Activated T-helper 1 cell treated with anti-CD3 and anti-CD28 coated beads, Interleukin-2, amount 50 U/mL, for 16 hours (primary cell): ENCODE measurements around the gene CTNNA3.

ENCODE experiments used
- DNase-seq, 2 donors: peaks; one replicate each; pipeline ENCODE4 v3.0.0-alpha.2; 2020; ENCODE audit warnings: low read depth in 1 of 2, low spot score in 1 of 2

CTNNA3 gene

DNA sequence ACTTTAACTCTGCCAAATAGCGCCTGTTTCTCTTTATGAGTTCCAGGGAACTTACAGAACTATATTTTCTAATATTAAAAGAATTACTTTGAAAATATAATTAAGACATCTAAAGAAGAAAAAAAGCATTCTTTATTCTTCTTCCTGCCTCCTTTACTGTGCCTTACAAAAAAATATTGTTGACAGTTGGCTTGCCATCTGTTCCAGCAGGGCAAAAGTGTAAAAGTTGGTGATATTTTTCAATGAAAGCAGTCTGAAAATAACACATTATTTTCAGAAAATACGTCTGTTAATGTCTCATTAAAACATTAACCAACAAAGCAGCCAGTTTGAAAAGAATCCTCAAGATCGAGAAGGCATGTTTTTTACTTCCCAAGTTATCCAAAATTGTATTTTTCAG, 1802.3 kb downstream of the CTNNA3 start:
- DNase-seq, result no peak

DNA sequence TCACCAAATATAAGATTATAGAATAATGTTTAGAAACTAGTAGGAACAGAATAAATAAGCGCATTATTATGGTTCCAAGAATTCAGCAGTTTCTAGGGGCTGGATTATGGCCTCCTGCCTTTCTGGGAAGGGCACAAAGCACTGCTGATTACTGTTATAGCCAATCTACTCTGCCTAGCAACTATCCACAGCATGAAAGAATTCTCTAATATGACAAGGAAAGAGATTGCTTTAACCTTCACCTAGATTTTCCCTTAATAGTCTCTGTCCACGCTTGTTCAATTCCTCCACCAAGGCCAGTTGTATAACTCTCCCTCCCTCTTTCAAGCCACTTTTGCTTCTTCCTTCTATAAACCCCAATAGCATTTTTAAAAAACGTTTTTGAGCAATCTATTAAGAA, 1803.7 kb downstream of the CTNNA3 start:
- no peak for DNase-seq

DNA sequence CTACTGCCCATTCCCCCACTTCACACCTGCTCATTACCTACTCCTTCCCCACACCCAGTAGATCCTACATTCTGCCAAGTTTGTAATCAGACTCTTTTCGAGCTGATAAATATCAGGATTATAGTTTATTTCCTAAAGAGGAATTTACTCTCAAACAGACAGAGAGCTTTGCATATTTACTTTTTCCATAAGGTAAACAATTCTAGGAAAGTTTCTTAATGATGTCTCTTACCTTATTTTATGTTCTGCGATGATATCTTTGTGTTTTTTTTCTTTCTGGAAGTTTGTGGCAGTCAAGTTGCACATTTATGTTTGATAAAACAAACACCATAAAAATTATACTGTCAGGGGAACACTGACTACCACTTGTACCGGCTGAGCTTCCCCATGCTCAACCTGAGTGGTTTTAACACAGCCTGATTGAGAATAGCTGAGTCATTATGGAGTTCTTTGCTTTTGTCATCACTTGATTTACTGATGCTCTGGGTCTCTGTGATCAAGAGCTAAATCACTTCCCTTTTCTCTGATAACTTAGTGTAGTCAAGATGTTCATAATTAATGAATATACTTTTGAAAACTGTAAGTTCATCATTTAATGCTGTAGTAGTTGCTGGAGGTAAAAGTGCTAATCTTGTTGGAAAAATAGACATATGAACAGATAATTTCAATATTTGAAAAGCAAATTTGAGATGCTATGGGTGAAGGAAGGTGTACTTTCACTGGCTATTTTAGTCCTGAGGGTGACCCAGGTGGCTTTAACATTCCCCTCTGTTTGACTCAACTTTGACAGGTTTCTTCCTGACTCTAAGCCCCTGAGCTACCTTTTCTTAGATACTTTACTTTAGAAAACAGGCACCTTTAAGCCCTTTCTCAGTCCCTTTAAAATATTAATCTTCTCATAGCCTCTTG, 1804.7 kb downstream of the CTNNA3 start:
- no peak for DNase-seq

DNA sequence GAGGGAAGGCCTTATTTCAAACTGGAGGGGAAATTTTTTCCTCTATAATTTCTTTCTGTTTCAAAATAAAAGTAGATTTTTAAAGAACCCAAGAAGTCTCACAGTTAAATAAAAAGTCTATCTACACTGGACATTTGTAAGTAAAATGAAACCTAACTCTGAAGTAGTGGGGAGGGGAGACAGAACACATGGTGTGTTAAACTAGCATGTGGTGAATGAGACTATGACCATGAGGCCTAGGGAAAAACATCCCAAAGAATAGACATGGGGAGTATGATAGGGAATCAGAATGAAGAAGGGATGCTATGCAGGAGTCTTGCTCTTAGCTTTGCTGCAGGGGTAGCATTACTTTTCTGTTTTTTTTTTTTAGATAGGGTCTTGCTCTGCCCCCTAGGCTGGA, 1831.5 kb downstream of the CTNNA3 start:
- no peak for DNase-seq

DNA sequence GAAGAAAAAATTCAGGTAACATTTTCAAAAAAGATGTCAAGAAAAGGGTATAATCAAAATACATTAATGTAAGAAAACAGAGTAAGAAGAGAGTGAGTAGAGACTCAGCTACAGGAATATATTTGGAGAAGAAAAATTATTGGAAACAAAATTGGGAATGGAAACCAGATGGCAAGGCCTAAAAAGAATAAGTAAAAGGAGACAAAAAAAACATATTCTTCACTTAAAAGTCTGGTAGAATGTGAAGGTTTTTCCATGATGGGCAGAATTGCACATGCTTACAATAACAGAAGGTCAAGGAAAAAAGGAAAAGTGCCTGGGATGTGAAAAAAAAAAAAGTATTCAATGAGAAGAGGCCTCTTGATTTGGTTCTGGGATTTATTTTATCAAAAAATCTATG, 1832.0 kb downstream of the CTNNA3 start:
- DNase-seq, result no peak
